HG02588 (cell line): Measurements from ENCODE around the gene PDSS2.
"Not testable (repeated sequence)": the region's sequence is repeated elsewhere in the genome, so short reads cannot be mapped to it uniquely, and the experiment has no call there.

Source experiments
- ATAC-seq: cut with Tn5 transposase; IDR thresholded peaks from one replicate; pipeline ENCODE4 v1.9.1; 2021; ENCODE audit warnings: mild to moderate bottlenecking, moderate library complexity; ENCODE audit not compliant: unreplicated experiment

The PDSS2 gene

DNA sequence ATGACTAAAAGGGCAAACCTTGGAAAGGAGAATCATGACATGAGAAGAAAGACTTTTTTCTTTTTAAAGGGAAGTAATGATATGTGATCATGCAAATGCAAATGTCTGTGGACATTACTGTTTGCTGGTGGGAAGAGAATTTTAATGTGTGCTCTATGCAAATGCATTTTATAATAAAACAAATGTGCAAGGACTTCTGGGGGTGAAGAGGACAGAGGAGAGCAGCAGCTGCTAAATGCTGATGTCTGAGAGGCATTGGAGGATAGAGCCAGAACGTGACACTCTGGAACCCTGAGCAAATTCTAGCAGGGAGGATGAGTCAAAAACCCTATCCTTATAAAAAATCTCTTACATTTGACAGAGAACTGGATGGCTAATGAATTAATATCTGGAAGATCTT lies 274.9 kb downstream of the PDSS2 start:
- no peak for ATAC-seq

DNA sequence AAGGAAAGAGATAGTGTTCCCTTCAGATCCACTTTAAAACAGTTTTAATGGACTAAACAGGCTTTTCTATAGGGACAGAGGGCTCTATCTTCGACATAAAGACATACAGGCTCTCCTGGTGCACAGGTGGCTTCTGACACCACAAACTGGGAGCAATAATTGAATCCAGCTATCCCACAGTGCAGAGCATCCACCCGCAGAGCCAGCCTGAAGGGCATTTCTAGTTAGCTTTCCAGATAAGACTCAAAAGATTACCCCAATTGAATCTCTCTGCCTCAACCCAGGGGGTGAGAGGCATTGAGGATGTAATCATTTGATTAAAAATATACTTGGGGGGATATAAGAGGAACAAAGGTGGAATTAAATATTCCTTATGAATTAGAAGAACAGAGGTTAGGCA lies 279.3 kb downstream of the PDSS2 start:
- no peak for ATAC-seq

DNA sequence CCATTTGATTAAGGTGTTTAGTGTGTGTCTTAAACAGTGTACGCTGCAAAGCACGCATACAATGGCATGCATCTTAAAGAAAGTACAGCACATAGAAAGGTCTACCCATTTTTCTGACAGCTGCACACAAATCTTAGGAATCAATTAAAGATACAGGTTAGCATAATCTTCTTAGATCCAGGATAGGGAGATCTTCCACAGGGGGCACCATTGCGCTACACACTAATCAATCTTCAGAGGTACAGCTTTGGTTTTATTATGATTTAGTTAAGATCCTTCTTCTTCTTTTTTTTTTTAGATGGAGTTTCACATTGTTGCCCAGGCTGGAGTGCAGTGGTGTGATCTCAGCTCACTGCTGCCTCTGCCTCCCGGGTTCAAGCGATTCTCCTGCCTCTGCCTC lies 280.4 kb downstream of the PDSS2 start:
- ATAC-seq = no peak

DNA sequence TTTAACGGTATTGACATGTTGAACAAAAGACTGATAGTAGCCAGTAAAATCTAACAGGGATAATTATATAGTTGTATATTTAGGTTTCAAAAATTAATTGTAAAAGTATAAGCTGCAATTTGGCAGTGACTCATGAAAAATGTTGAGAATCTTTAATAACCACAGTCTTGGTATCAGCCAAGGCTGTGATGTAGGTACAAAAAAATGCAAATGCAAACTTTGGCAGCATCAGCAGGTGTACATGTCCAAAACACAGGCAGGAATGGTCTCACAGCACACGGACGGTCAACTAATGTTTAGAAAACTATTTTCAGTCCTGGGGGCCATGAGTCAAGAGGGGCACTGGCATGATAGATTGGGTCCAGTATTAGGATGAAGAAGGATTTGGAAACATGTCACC lies 285.6 kb downstream of the PDSS2 start:
- no peak for ATAC-seq

DNA sequence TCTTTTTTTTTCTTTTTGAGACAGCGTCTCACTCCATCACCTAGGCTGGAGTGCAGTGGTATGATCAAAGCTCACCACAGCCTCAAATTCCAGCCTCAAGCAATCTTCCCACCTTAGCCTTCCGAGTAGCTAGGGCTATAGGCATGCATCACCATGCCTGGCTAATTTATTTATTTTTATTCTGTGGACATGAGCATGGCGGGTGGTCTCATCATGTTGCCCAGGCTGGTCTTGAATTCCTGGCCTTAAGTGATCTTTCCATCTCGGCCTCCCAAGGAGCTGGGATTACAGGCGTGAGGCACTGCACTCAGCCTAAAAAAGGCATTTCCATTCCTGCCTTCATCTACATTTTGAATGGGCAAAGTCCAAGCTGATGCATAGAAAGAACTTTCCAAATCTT lies 287.9 kb downstream of the PDSS2 start:
- no peak for ATAC-seq

DNA sequence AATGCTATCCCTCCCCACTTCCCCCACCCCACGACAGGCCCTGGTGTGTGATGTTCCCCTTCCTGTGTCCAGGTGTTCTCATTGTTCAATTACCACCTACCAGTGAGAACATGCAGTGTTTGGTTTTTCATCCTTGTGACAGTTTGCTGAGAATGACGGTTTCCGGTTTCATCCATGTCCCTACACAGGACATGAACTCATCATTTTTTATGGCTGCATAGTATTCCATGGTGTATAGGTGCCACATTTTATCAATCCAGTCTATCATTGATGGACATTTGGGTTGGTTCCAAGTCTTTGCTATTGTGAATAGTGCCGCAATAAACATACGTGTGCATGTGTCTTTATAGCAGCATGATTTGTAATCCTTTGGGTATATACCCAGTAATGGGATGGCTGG lies 295.1 kb downstream of the PDSS2 start:
- not testable (repeated sequence) for ATAC-seq

DNA sequence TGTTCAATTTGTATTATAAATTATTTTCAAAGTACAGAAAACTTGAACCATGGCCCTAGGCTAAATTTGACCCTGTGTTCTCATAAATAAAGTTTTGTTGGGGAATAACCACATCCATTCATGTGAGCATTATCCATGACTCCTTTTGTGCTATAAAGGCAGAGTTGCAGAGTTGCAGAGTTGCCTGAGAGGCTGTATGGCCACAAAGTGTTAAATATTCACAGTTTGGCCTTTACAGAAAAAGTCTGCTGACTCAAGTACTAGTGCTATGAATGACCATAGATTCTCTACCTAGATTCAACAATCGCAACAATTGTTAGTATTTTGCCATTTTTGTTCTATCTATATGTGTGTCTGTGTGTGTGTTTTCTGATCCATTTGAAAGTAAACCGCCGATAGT lies 297.8 kb downstream of the PDSS2 start:
- no peak for ATAC-seq

DNA sequence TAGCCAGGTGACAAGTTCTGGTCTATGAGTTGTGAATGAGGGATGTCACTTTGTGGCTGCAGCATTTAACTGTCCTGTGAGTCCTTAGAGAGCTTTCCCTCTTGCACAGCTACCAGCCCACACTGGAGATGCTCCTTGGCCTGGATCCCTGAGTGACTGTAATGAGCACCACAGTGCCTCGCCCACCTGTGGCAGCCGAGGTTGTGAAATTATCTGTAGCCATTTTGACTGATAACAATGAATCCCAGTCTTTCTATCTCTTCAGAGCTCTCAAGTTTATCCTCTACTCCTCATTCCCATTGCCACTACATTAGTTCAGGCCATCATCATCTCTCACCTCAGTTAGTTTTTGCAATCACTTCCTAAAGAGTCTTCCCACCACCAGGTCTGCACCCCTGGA lies 302.7 kb downstream of the PDSS2 start:
- no peak for ATAC-seq

DNA sequence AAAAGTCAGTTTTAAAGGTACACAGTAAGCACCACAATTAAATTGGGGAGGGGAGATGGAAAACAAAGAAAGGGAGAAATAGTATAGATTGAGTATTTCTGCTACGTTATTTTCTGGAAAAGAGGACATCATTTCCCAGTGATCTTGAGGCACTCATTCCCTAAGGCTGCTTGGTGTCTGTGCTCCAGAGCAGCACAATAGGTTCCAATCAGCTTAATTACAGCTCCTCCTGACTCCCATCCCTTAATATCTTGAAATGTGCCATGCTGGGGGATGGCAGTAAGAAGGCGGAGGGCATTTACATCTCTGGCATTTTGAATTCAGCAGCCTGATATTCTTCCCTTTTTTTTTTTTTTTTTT lies 304.6 kb downstream of the PDSS2 start:
- no peak for ATAC-seq

DNA sequence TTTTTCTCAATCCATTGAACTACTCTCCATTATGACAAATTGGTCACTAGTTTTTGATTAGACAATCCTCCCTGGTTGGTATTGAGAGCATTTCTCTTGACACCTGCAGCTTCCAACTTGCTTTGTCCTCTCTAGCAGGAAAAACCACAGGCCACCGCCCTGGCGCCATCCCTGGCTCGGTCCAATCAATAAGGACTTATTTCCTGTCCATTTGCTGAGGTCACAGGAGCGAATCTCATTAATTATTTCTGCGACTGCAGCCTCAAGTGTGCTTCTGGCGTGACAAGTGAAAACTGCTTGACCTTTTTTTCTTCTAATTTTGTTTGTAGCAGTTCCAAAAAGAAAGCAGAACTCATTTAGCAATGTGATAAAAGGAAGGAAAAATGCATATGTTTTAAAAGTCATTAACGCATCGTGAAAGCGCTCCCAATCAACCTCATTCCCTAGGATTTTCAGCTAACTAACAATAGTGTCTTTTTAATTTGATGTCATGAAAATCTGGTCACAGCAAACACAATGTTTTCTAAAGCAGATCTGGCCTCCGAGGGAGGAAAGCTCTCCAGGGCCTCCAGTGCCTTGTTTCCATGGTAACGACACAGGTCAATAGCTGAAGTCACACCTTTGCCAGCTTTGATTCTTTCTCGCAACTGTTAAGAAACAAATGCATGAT lies 305.1 kb downstream of the PDSS2 start:
- no peak for ATAC-seq

DNA sequence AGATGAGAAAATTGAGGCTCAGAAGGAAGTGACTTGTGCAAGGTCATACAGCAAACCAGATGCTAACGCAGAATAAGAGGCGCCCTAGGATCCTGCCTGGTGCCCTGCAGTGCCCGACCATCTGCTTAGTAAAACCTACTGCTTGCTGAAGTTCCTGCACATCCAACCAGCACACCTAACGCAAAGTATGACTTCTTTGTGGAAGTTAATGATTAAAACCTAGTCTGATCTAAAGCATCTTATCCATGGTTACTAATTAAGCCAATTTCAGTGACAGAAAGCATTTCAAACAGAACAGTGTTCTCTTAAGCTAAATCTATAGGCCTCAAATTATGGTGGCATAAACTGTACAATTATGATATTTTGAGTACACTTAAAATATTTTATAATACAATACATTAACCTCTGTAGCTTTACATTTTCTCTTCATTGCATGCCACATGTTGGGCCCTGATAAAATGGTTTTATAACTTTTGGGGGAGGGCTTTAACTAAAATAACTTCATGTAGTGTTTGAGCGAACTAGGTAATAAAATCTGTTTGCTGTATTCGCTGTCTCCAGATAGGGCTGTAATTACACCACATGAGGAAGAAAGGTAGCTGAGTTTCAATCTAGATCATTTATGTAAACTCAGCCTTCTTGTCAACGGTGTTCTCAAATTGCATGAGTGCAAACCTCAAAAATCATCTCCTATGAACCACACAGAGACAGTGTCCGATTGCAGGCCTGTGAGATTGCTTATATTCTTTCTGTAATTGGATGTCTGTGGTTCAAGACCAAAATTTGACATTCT lies 306.5 kb downstream of the PDSS2 start:
- ATAC-seq = no peak

DNA sequence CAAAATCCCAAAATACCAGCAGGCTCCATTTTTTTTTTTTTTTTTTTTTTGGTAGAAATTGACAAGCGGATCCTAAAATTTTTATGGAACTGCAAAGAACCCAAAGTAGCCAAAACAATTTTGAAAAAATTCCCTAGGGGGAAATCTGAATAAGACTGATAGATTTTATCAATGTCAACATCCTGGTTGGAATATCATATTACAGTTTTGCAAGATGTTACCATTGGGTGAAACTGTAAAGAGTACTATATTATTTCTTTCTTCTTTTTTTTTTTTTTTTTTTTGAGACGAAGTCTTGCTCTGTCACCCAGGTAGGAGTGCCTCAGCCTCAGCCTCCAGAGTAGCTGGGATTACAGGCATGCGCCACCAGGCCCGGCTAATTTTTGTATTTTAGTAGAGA lies 314.7 kb downstream of the PDSS2 start:
- ATAC-seq = no peak

DNA sequence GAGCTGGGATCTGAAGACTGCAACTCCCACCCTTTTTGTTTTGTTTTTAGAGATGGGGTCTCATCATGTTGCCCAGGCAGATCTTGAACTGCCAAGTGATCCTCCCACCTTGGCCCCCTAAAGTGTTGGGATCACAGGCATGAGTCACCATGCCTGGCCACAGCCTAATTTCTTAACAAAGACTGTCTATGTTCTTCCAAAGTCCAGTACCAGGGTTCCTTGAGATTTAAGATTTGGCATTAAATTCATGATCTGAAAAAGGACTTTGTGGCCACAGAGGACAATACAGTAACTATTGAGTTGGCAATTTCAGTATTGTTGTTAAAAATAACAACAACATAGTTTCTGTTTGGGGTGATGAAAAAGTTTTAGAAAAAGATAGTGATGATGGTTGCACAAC lies 315.4 kb downstream of the PDSS2 start:
- ATAC-seq = no peak

DNA sequence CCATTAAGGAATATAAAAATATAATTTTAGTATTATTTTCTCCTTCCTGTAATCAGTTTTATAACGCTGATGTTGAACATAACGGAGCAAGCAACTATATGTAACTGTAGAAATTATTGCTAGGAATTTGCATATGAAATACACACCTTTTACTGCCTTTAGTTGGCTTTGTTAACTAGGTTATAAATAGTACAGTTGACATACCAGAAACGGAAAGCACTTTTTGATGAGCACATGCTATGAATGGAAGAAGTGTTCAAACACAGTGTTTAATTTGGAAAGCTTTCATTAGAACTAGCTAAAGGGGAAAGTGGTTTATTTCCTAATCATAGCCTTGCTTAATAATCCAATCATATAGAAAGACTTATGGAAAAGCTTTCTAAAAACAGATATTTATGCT lies 318.8 kb downstream of the PDSS2 start:
- ATAC-seq = no peak

DNA sequence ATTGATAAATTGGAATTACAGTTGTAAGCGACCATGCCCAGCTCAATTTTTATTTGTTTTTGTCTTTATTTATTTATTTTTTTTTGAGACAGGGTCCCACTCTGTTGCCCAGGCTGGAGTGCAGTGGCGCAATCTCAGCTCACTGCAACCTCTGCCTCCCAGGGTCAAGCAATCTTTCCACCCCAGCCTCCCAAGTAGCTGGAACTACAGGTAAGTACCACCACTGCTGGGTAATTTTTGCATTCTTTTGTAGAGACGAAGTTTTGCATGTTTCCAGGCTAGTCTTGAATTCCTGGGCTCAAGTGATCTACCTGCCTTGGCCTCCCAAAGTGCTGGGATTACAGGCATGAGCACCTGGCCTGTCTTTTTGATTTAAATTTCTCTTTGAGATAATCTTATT lies 323.0 kb downstream of the PDSS2 start:
- ATAC-seq = not testable (repeated sequence)

DNA sequence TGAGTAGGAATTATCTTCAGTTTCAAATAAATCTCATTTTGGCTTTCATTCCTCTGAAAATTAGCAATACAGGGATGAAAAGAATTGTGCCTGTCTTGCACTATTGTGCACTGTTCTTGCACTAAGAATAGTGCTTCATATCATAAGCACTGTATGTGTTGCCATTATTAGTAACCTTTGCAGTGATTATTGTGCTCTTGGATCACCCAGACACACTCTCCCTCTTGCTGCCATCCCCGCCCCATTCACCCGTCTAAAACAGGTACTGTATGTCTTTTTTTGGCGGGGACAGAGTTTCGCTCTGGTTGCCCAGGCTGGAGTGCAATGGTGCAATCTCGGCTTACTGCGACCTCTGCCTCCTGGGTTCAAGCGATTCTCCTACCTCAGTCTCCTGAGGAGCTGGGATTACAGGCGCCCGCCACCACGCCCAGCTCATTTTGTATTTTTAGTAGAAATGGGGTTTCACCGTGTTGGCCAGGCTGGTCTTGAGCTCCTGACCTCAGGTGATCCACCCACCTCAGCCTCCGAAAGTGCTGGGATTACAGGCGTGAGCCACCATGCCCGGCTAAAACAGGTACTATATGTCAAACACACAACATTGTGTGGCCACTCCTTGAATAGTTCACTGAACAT lies 324.2 kb downstream of the PDSS2 start:
- ATAC-seq = not testable (repeated sequence)

DNA sequence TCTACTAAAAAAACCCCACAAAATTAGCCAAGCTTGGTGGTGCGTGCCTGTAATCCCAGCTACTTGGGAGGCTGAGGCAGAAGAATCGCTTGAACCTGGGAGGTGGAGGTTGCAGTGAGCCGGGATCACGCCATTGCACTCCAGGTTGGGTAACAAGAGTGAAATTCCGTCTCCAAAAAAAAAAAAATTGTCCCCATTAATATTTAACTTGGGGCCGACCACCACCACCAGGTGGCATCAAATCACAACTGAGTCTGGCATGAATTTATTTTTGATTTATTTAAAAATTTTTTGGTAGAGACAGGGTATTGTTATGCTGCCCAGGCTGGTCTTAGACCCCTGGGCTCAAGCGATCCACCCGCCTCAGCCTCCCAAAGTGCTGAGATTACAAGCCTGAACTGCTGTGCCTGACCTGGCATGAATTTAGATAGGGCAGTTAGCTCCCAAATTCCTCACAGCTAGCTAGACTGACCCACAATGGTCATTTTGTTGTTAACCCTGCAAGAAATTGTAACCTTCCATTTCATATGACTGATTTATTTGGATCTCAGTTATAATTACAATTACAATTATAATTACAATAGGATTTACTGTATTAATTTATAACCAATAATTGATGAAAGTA lies 326.9 kb downstream of the PDSS2 start:
- no peak for ATAC-seq

DNA sequence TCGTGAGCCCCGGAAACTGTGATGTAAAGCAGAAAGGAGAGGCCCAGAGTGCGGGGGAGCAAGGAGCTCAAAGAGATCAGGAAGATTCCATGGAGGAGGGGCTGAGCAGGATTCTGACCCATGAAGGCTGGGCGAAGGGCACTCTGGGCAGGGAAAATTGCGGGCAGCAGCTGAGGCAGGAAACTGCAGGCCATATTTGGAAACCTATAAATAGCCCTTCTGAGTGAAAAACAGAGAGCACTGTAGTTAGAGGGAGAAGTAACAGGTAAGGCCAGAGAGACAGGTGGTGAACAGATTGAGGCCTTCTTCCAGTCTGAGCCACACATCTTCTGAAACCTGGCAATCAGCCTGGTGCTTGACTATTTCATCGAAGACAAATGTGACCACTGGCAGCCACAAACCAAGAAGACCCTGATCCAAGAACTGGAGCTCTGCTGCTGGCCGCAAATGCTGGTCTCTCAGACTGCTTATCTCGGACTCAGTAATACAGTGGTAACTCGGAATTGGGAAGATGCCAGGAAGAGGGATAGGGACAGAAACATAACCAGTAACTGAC lies 329.9 kb downstream of the PDSS2 start:
- ATAC-seq = no peak

DNA sequence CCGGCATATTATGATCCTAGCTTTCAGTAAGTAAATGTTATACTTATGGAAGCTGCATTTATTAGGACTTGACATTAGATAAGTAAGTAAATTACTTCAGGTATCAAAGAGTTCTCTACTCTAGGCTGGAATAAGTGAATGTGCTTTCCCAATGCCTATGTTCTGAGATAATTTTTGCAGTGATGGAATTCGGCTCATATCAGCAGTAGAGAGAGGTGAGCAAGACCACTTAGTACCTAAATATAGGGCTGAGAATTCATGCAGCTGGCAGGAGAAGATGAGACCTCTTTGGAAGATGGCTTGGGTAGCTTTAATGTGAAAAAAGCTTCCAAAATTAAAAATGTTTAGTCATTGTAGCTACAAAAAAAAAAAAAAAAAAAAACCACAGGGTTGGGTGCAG lies 330.8 kb downstream of the PDSS2 start:
- ATAC-seq = no peak

DNA sequence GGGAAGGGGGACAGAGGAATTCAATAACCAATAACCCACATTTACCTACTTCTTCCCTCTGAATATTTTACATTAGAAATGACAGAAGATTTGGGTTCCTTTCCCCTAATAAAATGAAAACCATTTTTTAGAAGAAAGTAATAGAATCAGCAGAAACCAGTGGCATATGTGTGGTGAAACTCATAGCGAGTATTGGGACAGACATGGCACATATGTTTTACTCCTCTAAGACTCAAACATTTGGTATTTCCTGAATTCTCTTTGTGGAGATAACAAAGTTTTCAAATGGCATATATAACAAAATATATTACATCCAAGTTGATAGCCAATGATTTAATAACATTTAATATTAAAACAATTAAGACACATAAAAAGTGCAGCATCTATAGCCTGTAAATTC lies 331.2 kb downstream of the PDSS2 start:
- ATAC-seq = no peak

DNA sequence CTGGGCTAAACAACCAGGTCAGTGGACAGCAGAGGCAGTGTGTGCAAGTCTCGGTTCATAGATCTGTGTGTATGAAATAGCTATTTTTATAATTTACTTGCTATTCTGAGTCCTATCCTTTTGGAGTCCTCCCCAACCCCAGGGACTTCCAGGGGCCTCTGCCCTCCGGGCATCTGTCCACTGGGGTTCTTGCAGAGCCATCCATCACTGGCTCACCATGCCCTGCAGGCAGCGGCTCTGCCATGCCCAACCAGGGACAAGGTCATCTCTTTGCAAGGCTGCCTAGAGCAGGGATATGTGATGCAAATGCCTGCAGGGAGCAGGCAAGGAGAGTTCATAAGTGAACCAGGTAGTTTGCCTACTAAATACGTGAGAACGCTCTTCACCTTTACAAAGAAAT lies 333.6 kb downstream of the PDSS2 start:
- no peak for ATAC-seq

DNA sequence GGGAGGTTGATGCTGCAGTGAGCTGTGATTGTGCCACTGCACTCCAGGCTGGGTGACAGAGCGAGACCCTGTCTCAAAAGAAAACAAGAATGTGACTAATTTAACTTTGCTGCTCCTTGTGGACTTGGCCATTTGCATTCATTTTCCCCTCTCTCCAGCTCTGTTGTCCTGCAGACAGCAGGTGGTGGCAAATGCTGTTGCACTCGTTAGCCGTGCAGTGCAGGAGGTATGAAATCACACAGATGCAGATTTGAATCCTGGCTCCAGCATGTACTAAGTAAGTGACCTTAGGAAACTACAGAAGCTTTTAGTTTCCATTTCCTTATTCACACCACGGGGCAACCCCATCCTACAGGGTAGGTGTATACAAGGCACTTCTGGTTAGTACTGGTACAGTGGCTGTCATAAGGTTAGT lies 334.4 kb downstream of the PDSS2 start:
- peak; percentile 88 for ATAC-seq
